Effector memory CD8-positive, alpha-beta T cell (primary cell): ENCODE data around the gene ARFGAP1.

Experiments
- ATAC-seq: fragments of 150-1000 bp; cut with Tn5 transposase; replicated peaks from 2 replicates; pipeline ENCODE4 v1.10.0; 2021; ENCODE audit warnings: mild to moderate bottlenecking, moderate library complexity
- DNase-seq, 3 experiments: peaks; one replicate each; pipeline ENCODE4 v3.0.0; 2021
- H3K27ac Mint-ChIP-seq, 2 donors: one replicate each; pipeline ENCODE4 v1.8.0; 2022; ENCODE audit warnings: mild to moderate bottlenecking in 2 of 2, mixed read lengths in 2 of 2, moderate library complexity in 2 of 2
- H3K27me3 Mint-ChIP-seq, 2 donors: one replicate each; pipeline ENCODE4 v1.8.0; 2022; ENCODE audit warnings: mixed read lengths in 2 of 2
- H3K36me3 Mint-ChIP-seq: one replicate; pipeline ENCODE4 v1.8.0; 2022; ENCODE audit warnings: mild to moderate bottlenecking, moderate library complexity, mixed read lengths; ENCODE audit not compliant: insufficient read depth
- H3K4me1 Mint-ChIP-seq, 2 donors: one replicate each; pipeline ENCODE4 v1.8.0; 2022; ENCODE audit warnings: low read depth in 2 of 2, mixed read lengths in 2 of 2
- H3K4me3 Mint-ChIP-seq, 2 donors: one replicate each; pipeline ENCODE4 v1.8.0; 2022; ENCODE audit warnings: mild to moderate bottlenecking in 2 of 2, mixed read lengths in 2 of 2, moderate library complexity in 2 of 2
- H3K9me3 Mint-ChIP-seq, 2 donors: one replicate each; pipeline ENCODE4 v1.8.0; 2022; ENCODE audit warnings: mixed read lengths in 2 of 2

The ARFGAP1 gene

GRCh38 chr20:63281742-63282665, 9.4 kb downstream of the ARFGAP1 start:
- DNase-seq (no peak), ATAC-seq (no peak)
- Mint-ChIP-seq H3K27ac (peak overlapping the region in 1 of 2 donors; percentile 38), H3K36me3 (peaks cover 27% of the 10 kb centered on the region), H3K27me3 (no peaks in the 10 kb centered on the region), H3K4me1 (peaks cover 0 to 2% of the 10 kb centered on the region in 2 donors), H3K4me3 (no peak overlapping the region), H3K9me3 (no peaks in the 10 kb centered on the region)

DNA sequence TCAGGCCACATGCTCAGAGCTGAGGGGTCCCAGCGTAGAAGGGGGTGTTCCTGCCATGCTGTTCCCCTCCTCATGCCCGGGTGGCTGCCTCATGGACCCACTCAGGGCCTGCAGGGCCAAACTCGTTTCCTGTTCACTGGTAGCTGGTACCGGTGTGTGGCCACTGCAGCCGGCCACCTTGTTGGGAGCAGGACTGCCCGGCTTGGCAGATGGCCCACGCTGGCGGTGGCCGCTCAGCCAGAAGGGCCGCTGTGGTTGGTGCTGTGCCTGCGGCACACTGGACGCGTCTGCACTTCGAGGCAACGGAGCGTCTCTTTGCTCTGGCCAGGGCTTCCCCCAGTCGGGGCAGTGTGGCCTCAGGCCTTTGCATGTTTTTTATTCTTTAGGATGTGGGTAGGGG, 10.3 kb downstream of the ARFGAP1 start:
- H3K27ac Mint-ChIP-seq = no peak overlapping the region
- no peaks in the 10 kb centered on the region for H3K27me3 Mint-ChIP-seq
- no peak for DNase-seq
- no peak for ATAC-seq
- H3K36me3 Mint-ChIP-seq = peaks cover 27% of the 10 kb centered on the region
- H3K4me1 Mint-ChIP-seq = peaks cover 0 to 2% of the 10 kb centered on the region in 2 donors
- H3K9me3 Mint-ChIP-seq = no peaks in the 10 kb centered on the region
- no peak overlapping the region for H3K4me3 Mint-ChIP-seq

- Mint-ChIP-seq H3K27me3 (no peaks in the 10 kb centered on the region), H3K27ac (peak overlapping the region; percentile 22 to 65), H3K4me1 (peaks cover 0 to 2% of the 10 kb centered on the region in 2 donors), H3K9me3 (no peaks in the 10 kb centered on the region), H3K4me3 (peak overlapping the region; percentile 68 to 74), H3K36me3 (peaks cover 27% of the 10 kb centered on the region)
- DNase-seq = no peak
- ATAC-seq = no peak
These were observed 10.9 kb downstream of the ARFGAP1 start for GRCh38 chr20:63283397-63284082.

- ATAC-seq (peak; percentile 64), DNase-seq (no peak)
- peak overlapping the region; percentile 22 to 65 for H3K27ac Mint-ChIP-seq
- peak overlapping the region; percentile 68 to 74 for H3K4me3 Mint-ChIP-seq
- no peaks in the 10 kb centered on the region for H3K27me3 Mint-ChIP-seq
- peaks cover 24% of the 10 kb centered on the region for H3K36me3 Mint-ChIP-seq
- H3K4me1 Mint-ChIP-seq = peaks cover 0 to 6% of the 10 kb centered on the region in 2 donors
- H3K9me3 Mint-ChIP-seq = no peaks in the 10 kb centered on the region
These were observed 11.4 kb downstream of the ARFGAP1 start for GRCh38 chr20:63284083-63284440.

- no peak for DNase-seq
- Mint-ChIP-seq H3K27me3 (no peaks in the 10 kb centered on the region), H3K4me3 (peak overlapping the region; percentile 68 to 74), H3K27ac (no peak overlapping the region), H3K9me3 (no peaks in the 10 kb centered on the region), H3K4me1 (peaks cover 0 to 6% of the 10 kb centered on the region in 2 donors), H3K36me3 (peaks cover 20% of the 10 kb centered on the region)
- peak; percentile 45 for ATAC-seq
These were observed 11.9 kb downstream of the ARFGAP1 start for GRCh38 chr20:63284544-63284949.

- Mint-ChIP-seq H3K27me3 (no peaks in the 10 kb centered on the region), H3K9me3 (no peaks in the 10 kb centered on the region), H3K36me3 (peaks cover 19% of the 10 kb centered on the region), H3K27ac (peak overlapping the region in 1 of 2 donors; percentile 51), H3K4me3 (peak overlapping the region; percentile 68 to 74), H3K4me1 (peaks cover 0 to 6% of the 10 kb centered on the region in 2 donors)
- ATAC-seq = no peak
- DNase-seq = no peak
These were observed 12.4 kb downstream of the ARFGAP1 start for GRCh38 chr20:63284981-63285524.

DNA sequence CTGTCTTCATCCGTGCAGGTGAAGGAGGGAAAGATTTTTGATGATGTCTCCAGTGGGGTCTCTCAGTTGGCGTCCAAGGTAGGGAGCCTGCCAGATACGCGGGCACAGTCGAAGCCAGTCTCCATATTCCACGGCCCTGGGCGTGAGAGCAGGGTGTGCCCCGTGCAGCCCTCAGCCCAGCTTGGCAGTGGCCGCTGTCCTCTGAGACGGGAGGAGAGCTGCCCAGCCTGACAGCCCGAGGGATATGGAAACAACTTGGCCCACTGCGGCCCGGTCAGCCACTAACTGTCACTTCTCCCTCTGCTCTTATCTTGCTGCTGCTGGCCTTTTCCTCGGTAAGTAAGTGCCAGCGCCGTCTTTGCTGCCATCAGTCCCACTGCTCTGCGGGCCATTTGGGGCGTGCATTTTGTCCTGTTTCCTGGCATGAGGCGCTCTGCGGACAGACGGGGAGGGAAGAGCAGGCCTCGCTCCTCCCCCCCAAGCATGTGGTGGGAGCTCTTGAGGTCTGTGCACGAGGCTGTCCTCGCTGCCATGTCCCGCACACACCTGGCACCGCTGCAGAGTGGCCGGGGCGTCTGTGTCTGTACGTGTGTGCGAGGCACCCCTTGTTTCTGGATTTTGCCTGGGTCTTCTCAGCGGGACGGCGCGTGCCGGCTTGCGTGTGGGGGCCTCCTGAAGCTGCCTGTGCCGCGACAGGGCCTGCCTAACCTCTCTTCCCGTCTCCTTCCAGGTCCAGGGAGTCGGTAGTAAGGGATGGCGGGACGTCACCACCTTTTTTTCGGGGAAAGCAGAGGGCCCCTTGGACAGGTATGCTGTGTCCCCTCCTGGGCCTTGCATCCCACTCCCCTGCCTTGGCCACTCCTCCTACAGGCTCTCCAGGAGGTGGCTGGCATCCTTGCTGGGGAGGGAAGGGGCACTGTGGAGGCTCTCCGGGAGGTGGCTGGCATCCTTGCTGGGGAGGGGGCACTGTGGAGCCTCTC, 13.3 kb downstream of the ARFGAP1 start:
- no peak overlapping the region for H3K27ac Mint-ChIP-seq
- H3K36me3 Mint-ChIP-seq = peaks cover 15% of the 10 kb centered on the region
- H3K4me3 Mint-ChIP-seq = peak overlapping the region in 1 of 2 donors; percentile 74
- ATAC-seq (no peak), DNase-seq (no peak)
- peaks cover 0 to 6% of the 10 kb centered on the region in 2 donors for H3K4me1 Mint-ChIP-seq
- no peaks in the 10 kb centered on the region for H3K27me3 Mint-ChIP-seq
- no peaks in the 10 kb centered on the region for H3K9me3 Mint-ChIP-seq

DNA sequence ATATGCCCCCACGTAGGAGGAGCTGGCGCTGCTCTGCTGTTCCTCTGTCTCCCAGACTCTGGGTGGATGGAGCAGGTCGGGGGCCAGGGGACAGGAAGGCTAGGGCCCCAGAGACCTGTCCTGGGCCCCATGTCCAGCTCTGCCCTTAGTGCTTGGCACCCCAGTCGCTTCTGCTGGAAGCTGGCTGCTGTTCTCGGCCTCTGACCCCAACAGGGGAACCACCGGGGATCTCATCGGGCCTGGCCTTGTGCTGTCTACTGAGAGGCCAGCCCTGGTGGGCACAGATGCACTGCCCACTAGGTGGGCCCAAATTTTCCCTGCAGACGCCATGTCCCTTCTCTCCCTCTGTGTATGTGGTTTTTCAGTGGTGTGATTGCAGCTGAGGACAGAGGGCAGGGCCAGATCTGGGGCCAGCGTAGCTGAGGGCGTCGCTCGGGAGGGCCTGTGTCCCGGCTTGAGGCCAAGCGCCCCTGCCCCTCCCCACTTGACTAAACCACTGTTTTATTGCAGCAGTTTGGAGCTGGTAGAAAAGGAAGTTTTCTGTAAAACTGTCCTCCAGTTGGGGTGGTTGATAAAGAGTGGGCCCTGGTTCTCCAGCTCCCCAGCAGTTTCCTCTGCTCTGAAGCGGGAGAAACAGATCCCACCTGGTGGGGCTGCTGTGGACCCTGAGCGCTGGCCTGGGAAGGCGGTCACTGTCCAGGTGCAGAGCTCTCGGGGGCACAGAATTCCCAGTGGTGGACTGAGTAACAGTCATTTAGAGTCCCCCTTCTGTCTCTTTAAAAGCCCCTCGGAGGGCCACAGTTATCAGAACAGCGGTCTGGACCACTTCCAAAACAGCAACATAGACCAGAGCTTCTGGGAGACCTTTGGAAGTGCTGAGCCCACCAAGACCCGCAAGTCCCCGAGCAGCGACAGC, 14.4 kb downstream of the ARFGAP1 start:
- no peaks in the 10 kb centered on the region for H3K27me3 Mint-ChIP-seq
- no peak for ATAC-seq

DNA sequence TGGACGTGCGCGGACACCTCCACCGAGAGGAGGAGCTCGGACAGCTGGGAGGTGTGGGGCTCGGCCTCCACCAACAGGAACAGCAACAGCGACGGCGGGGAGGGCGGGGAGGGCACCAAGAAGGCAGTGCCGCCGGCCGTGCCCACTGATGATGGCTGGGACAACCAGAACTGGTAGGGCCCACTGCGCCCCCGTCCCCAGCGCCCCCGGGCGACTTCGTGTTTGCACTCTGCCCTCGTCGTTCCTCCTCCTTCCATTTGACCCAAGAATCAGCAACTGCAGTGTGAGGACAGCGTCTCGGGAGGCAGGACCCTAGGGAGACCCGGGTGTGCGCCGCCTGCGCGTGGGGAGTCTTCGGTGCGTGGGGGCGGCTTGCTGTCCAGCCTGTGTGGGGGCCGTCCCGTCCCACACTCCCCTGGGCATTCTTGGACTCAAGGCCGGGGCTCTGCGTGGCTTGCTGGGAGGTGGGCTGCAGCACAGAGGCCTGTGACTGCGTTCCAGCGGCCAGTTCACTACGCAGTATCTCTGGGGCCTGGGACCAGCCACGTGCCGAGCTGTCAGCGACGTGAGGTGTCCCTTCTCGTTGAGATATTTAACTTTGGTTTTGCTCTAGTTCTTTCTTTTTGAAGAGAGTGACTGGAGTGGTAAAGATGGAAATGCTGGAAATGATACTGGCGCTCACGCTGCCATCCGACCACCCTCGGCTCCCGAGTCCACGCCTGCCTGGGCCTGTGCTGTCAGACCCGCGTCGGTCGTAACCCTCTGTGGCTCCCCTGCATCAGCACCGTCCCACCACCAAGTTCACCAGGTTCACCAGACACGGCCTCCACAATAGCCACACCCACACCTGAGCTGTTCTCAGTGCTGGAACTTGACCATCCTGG, 15.3 kb downstream of the ARFGAP1 start:
- peaks cover 19% of the 10 kb centered on the region for H3K36me3 Mint-ChIP-seq
- ATAC-seq (no peak), DNase-seq (no peak)
- H3K9me3 Mint-ChIP-seq = no peaks in the 10 kb centered on the region
- no peak overlapping the region for H3K27ac Mint-ChIP-seq
- peaks cover 0 to 9% of the 10 kb centered on the region in 2 donors for H3K4me1 Mint-ChIP-seq
- no peaks in the 10 kb centered on the region for H3K27me3 Mint-ChIP-seq
- no peak overlapping the region for H3K4me3 Mint-ChIP-seq

More for the DNA sequence above, 14.4 kb downstream of the ARFGAP1 start:
- Mint-ChIP-seq H3K27ac (peak overlapping the region in 1 of 2 donors; percentile 59), H3K4me3 (no peak overlapping the region), H3K4me1 (peaks cover 0 to 9% of the 10 kb centered on the region in 2 donors), H3K9me3 (no peaks in the 10 kb centered on the region), H3K36me3 (peaks cover 19% of the 10 kb centered on the region)
- no peak for DNase-seq

DNA sequence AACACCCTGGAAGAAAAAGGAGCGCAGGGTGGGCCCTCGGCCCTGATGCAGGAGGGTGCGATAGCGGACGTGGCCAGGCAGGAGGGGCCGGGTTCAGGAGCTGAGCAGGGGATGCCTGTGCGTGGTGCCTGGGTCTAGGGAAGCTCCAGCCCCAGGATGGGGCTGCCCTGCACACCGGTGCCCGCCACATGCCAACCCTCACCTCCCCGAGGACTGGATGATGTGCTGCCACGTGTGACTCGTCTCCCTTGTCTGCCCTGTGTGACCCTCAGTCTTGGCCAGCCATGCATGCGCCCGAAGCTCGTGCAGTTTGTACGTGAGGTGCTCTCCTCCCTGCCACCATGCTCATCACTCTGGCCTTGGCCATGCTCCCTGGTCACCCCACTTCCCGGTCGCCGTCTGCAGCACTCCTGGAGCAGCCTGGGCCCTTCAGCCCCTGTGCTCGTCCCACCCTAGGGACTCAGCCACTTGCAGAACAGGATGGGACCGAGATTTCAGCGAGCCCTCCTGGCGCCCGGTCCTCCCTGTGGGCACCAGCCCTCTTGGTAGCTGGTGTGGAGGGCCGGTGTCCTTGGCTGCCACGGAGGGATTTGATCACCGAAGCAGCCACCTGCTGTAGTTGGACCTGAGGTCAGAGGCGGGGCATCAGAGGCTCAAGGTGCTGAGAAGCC, 16.1 kb downstream of the ARFGAP1 start:
- no peak for DNase-seq

More for the DNA sequence above, 16.1 kb downstream of the ARFGAP1 start:
- peaks cover 0 to 8% of the 10 kb centered on the region in 2 donors for H3K4me1 Mint-ChIP-seq
- no peak overlapping the region for H3K27ac Mint-ChIP-seq
- no peak for ATAC-seq
- no peaks in the 10 kb centered on the region for H3K9me3 Mint-ChIP-seq
- H3K27me3 Mint-ChIP-seq = no peaks in the 10 kb centered on the region
- peaks cover 19% of the 10 kb centered on the region for H3K36me3 Mint-ChIP-seq
- H3K4me3 Mint-ChIP-seq = no peak overlapping the region
